ENCODE data around the gene LTO1. TPM values are rescaled to one million over a fixed set of nuclear protein-coding genes. Genes with fewer than 3 reads are reported as not detected.

LTO1 gene
- total and polyA plus RNA-seq, 10 donors: 17.5 to 41.4 (median 31.0) TPM

- no peaks in the 10 kb centered on the region for H3K27me3 ChIP-seq (replicated peaks in 1 of 7)
- H3K9me3 ChIP-seq: no peaks in the 10 kb centered on the region
- H3K36me3 ChIP-seq: peaks cover 0 to 92% (median 41%) of the 10 kb centered on the region in 6 donors
- DNase-seq: peak; percentile 59
- H3K4me1 ChIP-seq: peaks cover 5 to 45% (median 15%) of the 10 kb centered on the region in 6 donors
- 69 to 80% (median 73%) methylated on average over 7 to 24 of the region's 24 CpGs for WGBS, 5 donors
- TF ChIP-seq, protein P1, sequence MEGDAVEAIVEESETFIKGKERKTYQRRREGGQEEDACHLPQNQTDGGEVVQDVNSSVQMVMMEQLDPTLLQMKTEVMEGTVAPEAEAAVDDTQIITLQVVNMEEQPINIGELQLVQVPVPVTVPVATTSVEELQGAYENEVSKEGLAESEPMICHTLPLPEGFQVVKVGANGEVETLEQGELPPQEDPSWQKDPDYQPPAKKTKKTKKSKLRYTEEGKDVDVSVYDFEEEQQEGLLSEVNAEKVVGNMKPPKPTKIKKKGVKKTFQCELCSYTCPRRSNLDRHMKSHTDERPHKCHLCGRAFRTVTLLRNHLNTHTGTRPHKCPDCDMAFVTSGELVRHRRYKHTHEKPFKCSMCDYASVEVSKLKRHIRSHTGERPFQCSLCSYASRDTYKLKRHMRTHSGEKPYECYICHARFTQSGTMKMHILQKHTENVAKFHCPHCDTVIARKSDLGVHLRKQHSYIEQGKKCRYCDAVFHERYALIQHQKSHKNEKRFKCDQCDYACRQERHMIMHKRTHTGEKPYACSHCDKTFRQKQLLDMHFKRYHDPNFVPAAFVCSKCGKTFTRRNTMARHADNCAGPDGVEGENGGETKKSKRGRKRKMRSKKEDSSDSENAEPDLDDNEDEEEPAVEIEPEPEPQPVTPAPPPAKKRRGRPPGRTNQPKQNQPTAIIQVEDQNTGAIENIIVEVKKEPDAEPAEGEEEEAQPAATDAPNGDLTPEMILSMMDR (IDR thresholded peaks at IDR 0.05 in 8 of 11, conservative IDR thresholded peaks at IDR 0.05 in 3 of 11): no peak
- no peak for TF ChIP-seq POLR2AphosphoS5 (IDR thresholded peaks at IDR 0.05)
- no peak for TF ChIP-seq POLR2A (IDR thresholded peaks at IDR 0.05)
- intact Hi-C loops (cut with DNase I; ENCODE audit: low total_unique reads): no loop called here
- no peak overlapping the region for H3K4me3 ChIP-seq
- H3K27ac ChIP-seq: no peak overlapping the region
Measured at GRCh38 chr11:69650081-69650831, 24.9 kb downstream of the LTO1 start.

GRCh38 chr11:69649576-69649900, 25.6 kb downstream of the LTO1 start:
- no peak overlapping the region for H3K4me3 ChIP-seq
- H3K27me3 ChIP-seq (replicated peaks in 1 of 7): peaks cover 0 to 2% (median 0%) of the 10 kb centered on the region in 7 donors
- H3K36me3 ChIP-seq: peaks cover 0 to 99% (median 40%) of the 10 kb centered on the region in 6 donors
- no peak for DNase-seq
- TF ChIP-seq POLR2A (IDR thresholded peaks at IDR 0.05) (no peak), POLR2AphosphoS5 (IDR thresholded peaks at IDR 0.05) (no peak)
- TF ChIP-seq, protein P1 (IDR thresholded peaks at IDR 0.05 in 8 of 11, conservative IDR thresholded peaks at IDR 0.05 in 3 of 11): no peak
- H3K27ac ChIP-seq: no peak overlapping the region
- peaks cover 5 to 52% (median 19%) of the 10 kb centered on the region in 6 donors for H3K4me1 ChIP-seq
- intact Hi-C loops (cut with DNase I; ENCODE audit: low total_unique reads): no loop called here
- 89 to 96% (median 94%) methylated on average over 7 to 10 of the region's 10 CpGs for WGBS, 5 donors
- no peaks in the 10 kb centered on the region for H3K9me3 ChIP-seq

- Histone ChIP-seq H3K27me3 (replicated peaks in 1 of 7) (peaks cover 0 to 8% (median 0%) of the 10 kb centered on the region in 7 donors), H3K9me3 (no peaks in the 10 kb centered on the region), H3K4me1 (peaks cover 9 to 58% (median 24%) of the 10 kb centered on the region in 6 donors), H3K27ac (no peak overlapping the region), H3K4me3 (no peak overlapping the region), H3K36me3 (peaks cover 0 to 99% (median 37%) of the 10 kb centered on the region in 6 donors)
- intact Hi-C loops (cut with DNase I; ENCODE audit: low total_unique reads): no loop called here
- 85 to 91% (median 87%) methylated on average over 37 of the region's 37 CpGs for WGBS, 5 donors
- TF ChIP-seq POLR2AphosphoS5 (IDR thresholded peaks at IDR 0.05) (no peak), POLR2A (IDR thresholded peaks at IDR 0.05) (no peak)
- TF ChIP-seq, protein P1 (IDR thresholded peaks at IDR 0.05 in 8 of 11, conservative IDR thresholded peaks at IDR 0.05 in 3 of 11): no peak
- DNase-seq: peak; percentile 73
Measured at GRCh38 chr11:69648679-69649575, 26.2 kb downstream of the LTO1 start.

All from spleen (tissue), 11 donors.